Activated CD4-positive, CD25-positive, alpha-beta regulatory T cell (primary cell): ENCODE measurements around the gene FIBIN.

Source experiments
- DNase-seq, 4 experiments: peaks; one replicate each; lab custom pipeline; 2025; lab: John Stamatoyannopoulos, UW

FIBIN gene

GRCh38 chr11:27022659-27023251, 28.8 kb downstream of the FIBIN start:
- DNase-seq, result no peak

- no peak for DNase-seq
Observed at GRCh38 chr11:27024865-27025264, 31.0 kb downstream of the FIBIN start.

- DNase-seq, result no peak
Observed at GRCh38 chr11:27025312-27025955, 31.5 kb downstream of the FIBIN start.

GRCh38 chr11:27025957-27026733, 32.2 kb downstream of the FIBIN start:
- DNase-seq, result no peak

- no peak for DNase-seq
Observed at GRCh38 chr11:27028561-27028965, 34.7 kb downstream of the FIBIN start.

GRCh38 chr11:27029966-27030365, 36.1 kb downstream of the FIBIN start:
- DNase-seq, result no peak

GRCh38 chr11:27031754-27032153, 37.8 kb downstream of the FIBIN start:
- no peak for DNase-seq

GRCh38 chr11:27039873-27040272, 46.0 kb downstream of the FIBIN start:
- DNase-seq, result no peak

GRCh38 chr11:27040302-27041115, 46.6 kb downstream of the FIBIN start, which contains the start of gene BBOX1:
BBOX1 (plus strand) TSS chr11:27040815; CDS start chr11:27055431, 14,616 bp downstream.
- DNase-seq, result no peak

- DNase-seq, result no peak
Observed at GRCh38 chr11:27041141-27041899, 47.4 kb downstream of the FIBIN start.
